ENCODE measurements around the gene PHYHD1.

DNA sequence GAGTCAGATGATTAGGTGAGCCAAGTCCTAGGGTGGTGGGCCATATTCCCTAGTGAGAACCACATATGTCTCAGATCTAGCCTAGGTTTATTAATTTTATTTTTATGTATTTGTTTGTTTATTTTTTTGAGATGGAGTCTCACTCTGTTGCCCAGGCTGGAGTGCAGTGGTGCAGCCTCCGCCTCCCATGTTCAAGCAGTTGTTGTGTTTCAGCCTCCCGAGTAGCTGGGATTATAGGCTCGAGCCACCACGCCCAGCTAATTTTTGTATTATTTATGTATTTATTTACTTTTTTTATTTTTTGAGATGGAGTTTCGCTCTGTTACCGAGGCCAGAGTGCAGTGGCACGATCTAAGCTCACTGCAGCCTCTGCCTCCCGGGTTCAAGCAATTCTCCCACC is 62.8 kb downstream of the PHYHD1 start:
- TF ChIP-seq, protein P1, sequence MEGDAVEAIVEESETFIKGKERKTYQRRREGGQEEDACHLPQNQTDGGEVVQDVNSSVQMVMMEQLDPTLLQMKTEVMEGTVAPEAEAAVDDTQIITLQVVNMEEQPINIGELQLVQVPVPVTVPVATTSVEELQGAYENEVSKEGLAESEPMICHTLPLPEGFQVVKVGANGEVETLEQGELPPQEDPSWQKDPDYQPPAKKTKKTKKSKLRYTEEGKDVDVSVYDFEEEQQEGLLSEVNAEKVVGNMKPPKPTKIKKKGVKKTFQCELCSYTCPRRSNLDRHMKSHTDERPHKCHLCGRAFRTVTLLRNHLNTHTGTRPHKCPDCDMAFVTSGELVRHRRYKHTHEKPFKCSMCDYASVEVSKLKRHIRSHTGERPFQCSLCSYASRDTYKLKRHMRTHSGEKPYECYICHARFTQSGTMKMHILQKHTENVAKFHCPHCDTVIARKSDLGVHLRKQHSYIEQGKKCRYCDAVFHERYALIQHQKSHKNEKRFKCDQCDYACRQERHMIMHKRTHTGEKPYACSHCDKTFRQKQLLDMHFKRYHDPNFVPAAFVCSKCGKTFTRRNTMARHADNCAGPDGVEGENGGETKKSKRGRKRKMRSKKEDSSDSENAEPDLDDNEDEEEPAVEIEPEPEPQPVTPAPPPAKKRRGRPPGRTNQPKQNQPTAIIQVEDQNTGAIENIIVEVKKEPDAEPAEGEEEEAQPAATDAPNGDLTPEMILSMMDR (conservative IDR thresholded peaks at IDR 0.05 in 1 of 2, IDR thresholded peaks at IDR 0.05 in 1 of 2; ENCODE audit: extremely low read depth in 1 of 2, insufficient read depth in 1 of 2, low read depth in 1 of 2, low read length in 2 of 2): no peak
- no peak for TF ChIP-seq EZH2 (IDR thresholded peaks at IDR 0.05; ENCODE audit: borderline replicate concordance, low read length)
